Fibroblast of lung (primary cell): ENCODE measurements around the gene TTBK2.

Experiments used
- EZH2 ChIP-seq: IDR thresholded peaks from 2 replicates; pipeline ENCODE4 v1.5.1; 2012; ENCODE audit warnings: low read length, control low read depth, mild to moderate bottlenecking; ENCODE audit errors: missing control alignments
- TF ChIP-seq, protein P1 (sequence below), 2 donors: IDR thresholded peaks in 1 of 2; conservative IDR thresholded peaks in 1 of 2; 1 replicate in 1 of 2; 2 replicates in 1 of 2; pipeline ENCODE4 v1.5.1; 2011 to 2012; ENCODE audit warnings: low read length in 2 of 2, control low read depth in 1 of 2, inconsistent platforms in 1 of 2, low read depth in 1 of 2, mild to moderate bottlenecking in 1 of 2

DNA sequence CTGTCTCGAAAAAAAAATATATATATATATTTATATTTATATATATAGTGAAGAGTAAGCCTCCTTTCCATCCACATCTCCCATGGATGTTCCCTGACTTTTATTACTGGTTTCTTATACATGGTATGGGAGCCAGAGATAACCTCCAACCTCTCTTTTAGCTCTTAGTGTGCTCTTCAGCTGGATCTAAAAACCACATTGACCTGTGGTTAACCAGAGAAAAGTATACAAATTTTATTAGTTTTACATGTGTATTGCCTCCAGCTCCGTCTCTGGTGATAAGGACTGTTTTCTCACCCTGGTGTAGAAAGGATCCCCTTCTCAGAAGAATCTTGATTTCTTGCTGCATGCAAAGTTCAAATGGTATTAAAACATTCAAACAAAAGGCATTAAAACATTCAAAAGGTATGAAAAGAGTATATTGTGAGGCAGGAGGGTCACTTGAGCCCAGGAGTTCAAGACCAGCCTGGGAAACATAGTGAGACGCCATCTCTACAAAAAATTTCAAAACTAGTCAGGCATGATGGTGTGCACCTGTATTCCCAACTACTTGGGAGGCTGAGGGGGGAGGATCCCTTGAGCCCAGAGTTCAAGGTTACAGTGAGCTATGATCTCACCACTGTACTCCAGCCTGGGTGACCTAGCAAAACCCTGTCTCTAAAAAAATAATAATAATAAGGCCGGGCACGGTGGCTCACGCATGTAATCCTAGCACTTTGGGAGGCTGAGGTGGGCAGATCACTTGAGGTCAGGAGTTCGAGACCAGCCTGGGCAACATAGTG is 13.5 kb upstream of the TTBK2 start:
- TF ChIP-seq, protein P1, sequence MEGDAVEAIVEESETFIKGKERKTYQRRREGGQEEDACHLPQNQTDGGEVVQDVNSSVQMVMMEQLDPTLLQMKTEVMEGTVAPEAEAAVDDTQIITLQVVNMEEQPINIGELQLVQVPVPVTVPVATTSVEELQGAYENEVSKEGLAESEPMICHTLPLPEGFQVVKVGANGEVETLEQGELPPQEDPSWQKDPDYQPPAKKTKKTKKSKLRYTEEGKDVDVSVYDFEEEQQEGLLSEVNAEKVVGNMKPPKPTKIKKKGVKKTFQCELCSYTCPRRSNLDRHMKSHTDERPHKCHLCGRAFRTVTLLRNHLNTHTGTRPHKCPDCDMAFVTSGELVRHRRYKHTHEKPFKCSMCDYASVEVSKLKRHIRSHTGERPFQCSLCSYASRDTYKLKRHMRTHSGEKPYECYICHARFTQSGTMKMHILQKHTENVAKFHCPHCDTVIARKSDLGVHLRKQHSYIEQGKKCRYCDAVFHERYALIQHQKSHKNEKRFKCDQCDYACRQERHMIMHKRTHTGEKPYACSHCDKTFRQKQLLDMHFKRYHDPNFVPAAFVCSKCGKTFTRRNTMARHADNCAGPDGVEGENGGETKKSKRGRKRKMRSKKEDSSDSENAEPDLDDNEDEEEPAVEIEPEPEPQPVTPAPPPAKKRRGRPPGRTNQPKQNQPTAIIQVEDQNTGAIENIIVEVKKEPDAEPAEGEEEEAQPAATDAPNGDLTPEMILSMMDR (conservative IDR thresholded peaks at IDR 0.05 in 1 of 2, IDR thresholded peaks at IDR 0.05 in 1 of 2; ENCODE audit: low read depth in 1 of 2, low read length in 2 of 2): no peak
- TF ChIP-seq EZH2: no peak
